GM06990 (cell line): ENCODE results near the gene CACNA2D3.

Experiments used
- DNase-seq: peaks from one replicate; pipeline ENCODE4 v3.0.0-alpha.2; 2011; ENCODE audit not compliant: insufficient read length; ENCODE audit errors: extremely low read depth
- H3K27me3 ChIP-seq: replicated peaks from 2 replicates; pipeline ENCODE4 v1.6.0; 2011; ENCODE audit warnings: low read length; ENCODE audit not compliant: control insufficient read depth, insufficient read depth
- H3K36me3 ChIP-seq: 2 replicates; pipeline ENCODE4 v1.5.1; 2011; ENCODE audit warnings: low read length; ENCODE audit not compliant: control insufficient read depth, insufficient read depth
- H3K4me3 ChIP-seq: replicated peaks from 2 replicates; pipeline ENCODE4 v1.5.1; 2011; ENCODE audit warnings: low read depth, mild to moderate bottlenecking, control low read depth, low read length
- CTCF ChIP-seq: IDR thresholded peaks from 2 replicates; pipeline ENCODE4 v1.5.1; 2011; ENCODE audit warnings: low read length, control low read depth, mild to moderate bottlenecking, inconsistent platforms; ENCODE audit not compliant: insufficient read depth, poor library complexity, severe bottlenecking

The CACNA2D3 gene

GRCh38 chr3:54746722-54747121 lies 624.4 kb downstream of the CACNA2D3 start:
- Histone ChIP-seq H3K36me3 (no peaks in the 10 kb centered on the region), H3K4me3 (no peak overlapping the region), H3K27me3 (no peaks in the 10 kb centered on the region)
- TF ChIP-seq CTCF, result no peak
- no peak for DNase-seq

- Histone ChIP-seq H3K27me3 (no peaks in the 10 kb centered on the region; the same call in 1 of the 2 replicates), H3K4me3 (no peak overlapping the region), H3K36me3 (no peaks in the 10 kb centered on the region)
- TF ChIP-seq CTCF, result no peak
- DNase-seq, result no peak
Observed at GRCh38 chr3:54755756-54756155, 633.4 kb downstream of the CACNA2D3 start.

GRCh38 chr3:54756330-54756731 lies 634.0 kb downstream of the CACNA2D3 start:
- no peak for TF ChIP-seq CTCF
- no peak for DNase-seq
- no peaks in the 10 kb centered on the region; the same call in 1 of the 2 replicates for H3K27me3 ChIP-seq

GRCh38 chr3:54758461-54758860 lies 636.1 kb downstream of the CACNA2D3 start:
- H3K4me3 ChIP-seq, result no peak overlapping the region
- TF ChIP-seq CTCF, result no peak
- H3K27me3 ChIP-seq, result no peaks in the 10 kb centered on the region; the same call in 1 of the 2 replicates
- no peak for DNase-seq
- no peaks in the 10 kb centered on the region for H3K36me3 ChIP-seq

More at GRCh38 chr3:54756330-54756731, 634.0 kb downstream of the CACNA2D3 start:
- Histone ChIP-seq H3K4me3 (no peak overlapping the region), H3K36me3 (no peaks in the 10 kb centered on the region)

GRCh38 chr3:54759166-54759565 lies 636.8 kb downstream of the CACNA2D3 start:
- no peak for DNase-seq
- no peak overlapping the region for H3K4me3 ChIP-seq
- no peak for TF ChIP-seq CTCF

GRCh38 chr3:54760201-54760600 lies 637.8 kb downstream of the CACNA2D3 start:
- no peak overlapping the region for H3K4me3 ChIP-seq
- no peak for DNase-seq
- H3K36me3 ChIP-seq, result no peaks in the 10 kb centered on the region
- no peak for TF ChIP-seq CTCF
- no peaks in the 10 kb centered on the region; the same call in 1 of the 2 replicates for H3K27me3 ChIP-seq

More at GRCh38 chr3:54759166-54759565, 636.8 kb downstream of the CACNA2D3 start:
- Histone ChIP-seq H3K27me3 (no peaks in the 10 kb centered on the region; the same call in 1 of the 2 replicates), H3K36me3 (no peaks in the 10 kb centered on the region)
